Retinal pigment epithelial cell (primary cell): ENCODE measurements around the gene BICRA.
"Not testable (repeated sequence)": the region's sequence is repeated elsewhere in the genome, so short reads cannot be mapped to it uniquely, and the experiment has no call there.

ENCODE experiments used
- DNase-seq: peaks from one replicate; pipeline ENCODE4 v3.0.0-alpha.2; 2010; ENCODE audit warnings: low read depth
- H3K4me3 ChIP-seq: 2 replicates; pipeline ENCODE4 v1.5.1; 2011; ENCODE audit warnings: mild to moderate bottlenecking, low read length, control low read depth, moderate library complexity
- CTCF ChIP-seq: conservative IDR thresholded peaks from 2 replicates; pipeline ENCODE4 v1.5.1; 2011; ENCODE audit warnings: low read depth, low read length, control low read depth, inconsistent platforms

BICRA gene

GRCh38 chr19:47716270-47716937, 107.5 kb downstream of the BICRA start:
- TF ChIP-seq CTCF: no peak
- no peak for DNase-seq
- no peak overlapping the region for H3K4me3 ChIP-seq

GRCh38 chr19:47718415-47719046, 109.6 kb downstream of the BICRA start:
- DNase-seq, H3K4me3 ChIP-seq: not testable (repeated sequence)

- H3K4me3 ChIP-seq: no peak overlapping the region
- no peak for DNase-seq
- TF ChIP-seq CTCF: no peak
These were observed 110.3 kb downstream of the BICRA start for GRCh38 chr19:47719047-47719859.

- no peak overlapping the region for H3K4me3 ChIP-seq
- no peak for DNase-seq
- no peak for TF ChIP-seq CTCF
These were observed 111.9 kb downstream of the BICRA start for GRCh38 chr19:47720669-47721422.

GRCh38 chr19:47723581-47723940, 114.6 kb downstream of the BICRA start:
- no peak for DNase-seq

GRCh38 chr19:47725759-47726401, 116.9 kb downstream of the BICRA start:
- no peak for TF ChIP-seq CTCF
- H3K4me3 ChIP-seq: no peak overlapping the region
- DNase-seq: no peak

More at GRCh38 chr19:47723581-47723940, 114.6 kb downstream of the BICRA start:
- no peak for TF ChIP-seq CTCF
- peak overlapping the region; percentile 10 for H3K4me3 ChIP-seq

- no peak for DNase-seq
- H3K4me3 ChIP-seq: no peak overlapping the region
- no peak for TF ChIP-seq CTCF
These were observed 117.5 kb downstream of the BICRA start for GRCh38 chr19:47726467-47726866.

GRCh38 chr19:47728295-47728694, 119.4 kb downstream of the BICRA start:
- not testable (repeated sequence) for DNase-seq, H3K4me3 ChIP-seq
